Umbilical cord (tissue), 2 donors: Measurements from ENCODE around the gene IQCM. TPM values are rescaled to one million over a fixed set of nuclear protein-coding genes. Genes with fewer than 3 reads are reported as not detected.

Experiments used
- DNase-seq: peaks from one replicate; pipeline ENCODE4 v3.0.0-alpha.2; 2015; ENCODE audit warnings: low spot score
- total RNA-seq: library from RNA; depleted of rRNA; stranded (reverse); fragments of >200 nt; gene quantifications from one replicate; pipeline ENCODE4 v1.2.3, GENCODE V29; 2014; ENCODE audit warnings: low replicate concordance; ENCODE audit not compliant: insufficient read depth

Gene IQCM
- total RNA-seq, 1 donor from 2014 or later, result not detected

DNA sequence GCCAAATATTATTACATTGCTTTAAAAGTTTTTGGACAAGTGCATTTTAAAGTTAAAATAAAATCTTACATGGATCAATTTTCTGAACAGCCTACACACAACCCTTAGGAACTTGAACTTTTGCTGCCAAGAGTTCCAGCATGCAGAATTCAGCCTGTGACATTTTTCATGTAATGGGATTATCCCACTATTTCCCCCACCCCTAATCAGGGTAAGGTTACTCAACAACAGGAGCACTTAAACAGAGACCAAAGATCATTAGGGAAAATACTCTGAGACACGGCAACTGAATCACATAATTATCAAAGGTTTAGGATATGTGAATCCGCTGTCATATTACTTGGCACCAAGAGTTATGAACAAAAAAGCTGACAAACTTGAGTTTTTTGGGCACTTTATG is 47.2 kb downstream of the IQCM start:
- DNase-seq, result no peak

DNA sequence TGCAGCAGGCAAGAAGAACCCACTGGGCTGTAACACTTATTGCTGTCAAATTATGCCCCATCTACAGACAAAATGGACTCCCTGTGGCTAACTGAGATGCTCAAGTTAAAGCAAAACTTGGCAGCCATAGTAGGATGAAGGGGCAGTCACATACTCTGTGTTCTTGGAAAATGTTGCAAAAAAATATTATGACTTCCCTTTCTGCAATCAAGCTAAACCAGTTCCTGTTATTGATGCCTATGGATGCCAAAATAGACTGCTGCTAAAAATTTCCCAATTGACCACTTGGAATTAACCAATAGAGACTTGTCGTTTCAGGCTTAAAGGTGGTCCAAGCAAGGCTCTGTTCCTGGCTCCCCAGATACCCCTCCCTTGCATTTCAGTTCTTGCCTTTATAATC is 49.5 kb downstream of the IQCM start:
- DNase-seq, result no peak

DNA sequence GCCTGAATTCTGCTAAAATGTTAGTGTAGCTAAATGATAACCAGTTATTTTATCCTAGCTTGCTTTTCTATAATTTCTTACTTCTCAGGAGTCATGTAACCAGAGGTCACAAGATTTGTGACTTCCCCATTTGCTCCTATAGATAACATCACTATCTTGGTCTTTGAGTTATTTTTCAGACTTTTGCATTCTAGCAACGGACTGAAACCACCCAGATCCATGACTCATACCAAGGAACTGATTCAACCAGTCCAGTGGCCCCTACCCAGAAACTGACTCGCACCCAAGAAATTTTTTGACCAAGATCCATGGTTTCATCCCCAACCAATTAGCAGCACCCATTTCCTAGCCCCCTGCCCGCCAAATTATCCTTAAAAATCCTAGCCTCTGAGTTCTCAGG is 50.0 kb downstream of the IQCM start:
- DNase-seq, result no peak

DNA sequence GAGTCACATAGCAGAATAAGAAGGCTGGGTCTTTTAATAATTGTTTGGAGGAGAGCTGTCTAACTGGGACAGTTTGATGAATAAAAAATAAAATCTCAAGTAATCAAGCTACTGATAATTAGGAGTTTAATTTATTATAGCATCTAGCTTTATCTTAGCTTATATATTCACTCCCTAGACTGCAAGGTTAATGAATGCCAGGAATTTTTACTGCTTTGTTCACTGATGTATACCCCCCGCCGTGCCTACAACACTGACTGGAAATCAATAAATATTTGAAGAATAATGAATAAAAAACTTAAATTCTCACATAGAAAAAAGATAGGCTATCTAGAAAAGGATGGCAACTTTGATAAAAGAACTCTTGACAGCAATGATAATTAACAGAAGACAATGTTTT is 59.7 kb downstream of the IQCM start:
- no peak for DNase-seq

DNA sequence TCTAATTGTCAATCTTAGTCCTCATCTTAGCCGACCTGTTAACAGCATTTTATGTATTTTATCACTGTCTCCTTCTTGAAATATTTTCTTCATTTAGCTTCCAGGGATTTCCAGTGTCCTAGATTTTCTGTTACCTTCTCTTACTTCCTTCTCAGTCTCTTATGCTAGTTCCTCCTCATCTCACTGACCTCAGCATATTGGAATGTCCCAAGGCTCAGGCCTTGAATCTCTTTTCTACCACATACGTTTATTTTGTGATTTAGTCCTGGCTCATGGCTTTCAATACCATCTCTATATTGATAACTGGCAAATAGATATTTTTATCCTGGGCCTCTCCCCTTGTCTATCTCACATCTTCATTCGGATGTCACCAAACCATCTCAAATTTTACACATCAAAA is 61.1 kb downstream of the IQCM start:
- DNase-seq, result no peak

DNA sequence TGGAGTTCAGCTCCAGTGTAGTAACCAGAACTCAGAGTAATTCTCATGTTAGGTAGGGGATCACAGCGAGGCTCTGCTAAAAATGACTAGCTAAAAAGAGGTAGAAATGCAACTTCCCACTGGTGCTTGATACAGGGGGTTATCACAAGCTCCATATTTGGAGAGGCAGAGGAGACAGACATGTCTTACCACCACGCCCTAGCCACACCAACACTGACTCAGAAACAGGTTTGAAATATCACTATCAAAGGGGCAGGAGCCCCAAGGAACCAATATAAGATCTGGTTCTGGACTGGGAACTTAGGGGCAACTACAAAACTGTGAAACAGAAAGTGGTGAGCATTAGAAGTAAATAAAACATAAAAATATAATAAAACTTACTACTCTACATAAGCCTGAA is 62.9 kb downstream of the IQCM start:
- DNase-seq, result no peak

DNA sequence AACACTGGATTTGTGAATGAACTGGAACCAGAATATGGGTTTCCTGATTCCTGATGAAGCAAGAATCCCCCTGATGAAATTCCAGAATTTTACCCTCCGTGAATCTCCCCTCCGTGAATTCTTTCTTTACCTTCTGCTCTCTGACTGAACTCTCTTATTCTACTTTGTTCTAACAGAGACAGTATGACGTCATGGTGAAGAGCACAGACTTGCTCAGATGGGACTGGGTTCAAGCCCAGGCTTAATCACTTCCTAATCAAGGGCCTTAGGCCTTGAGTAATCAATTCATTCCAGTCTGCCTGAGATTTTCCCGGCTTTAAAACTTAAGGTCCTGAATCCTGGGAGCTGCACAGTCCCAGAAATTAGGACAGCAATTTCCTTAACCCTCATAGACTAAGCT is 64.5 kb downstream of the IQCM start:
- no peak for DNase-seq

DNA sequence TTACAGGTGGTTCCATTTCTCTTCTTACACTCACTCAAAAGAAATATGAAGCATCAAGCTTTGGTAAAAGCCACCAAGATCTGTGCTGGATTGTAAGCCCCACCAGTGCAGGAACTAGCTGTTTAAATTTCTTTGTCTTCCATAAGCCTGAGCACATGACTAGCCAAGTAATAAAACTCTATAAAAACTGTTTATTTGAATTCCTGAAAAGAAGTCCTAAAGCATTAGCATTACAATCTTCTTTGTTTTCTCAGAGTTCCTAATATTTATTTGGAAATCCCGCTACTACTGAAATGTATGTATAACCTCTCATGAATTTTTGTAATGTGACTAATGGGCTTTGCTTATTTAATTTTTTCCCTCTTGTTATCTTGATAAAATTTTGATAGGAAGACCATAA is 65.9 kb downstream of the IQCM start:
- DNase-seq, result no peak

DNA sequence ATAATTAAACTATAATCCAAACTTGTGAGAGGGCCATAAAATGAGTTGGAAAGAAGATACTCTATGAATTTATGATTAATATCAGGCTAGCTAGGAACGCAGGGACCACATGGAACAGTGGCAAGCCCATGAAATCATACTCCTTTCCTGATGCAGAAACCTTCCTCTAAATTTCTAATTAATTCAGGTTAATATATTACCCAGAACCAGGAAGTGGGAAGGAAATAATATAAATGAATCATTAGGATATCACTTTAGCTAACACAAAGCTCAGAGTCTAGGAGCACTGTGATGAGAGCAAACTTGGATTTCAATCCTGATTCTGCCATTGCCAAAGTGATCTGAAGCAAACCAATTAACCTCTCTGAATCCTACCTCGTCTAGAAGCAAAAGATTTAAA is 68.0 kb downstream of the IQCM start:
- DNase-seq, result no peak

DNA sequence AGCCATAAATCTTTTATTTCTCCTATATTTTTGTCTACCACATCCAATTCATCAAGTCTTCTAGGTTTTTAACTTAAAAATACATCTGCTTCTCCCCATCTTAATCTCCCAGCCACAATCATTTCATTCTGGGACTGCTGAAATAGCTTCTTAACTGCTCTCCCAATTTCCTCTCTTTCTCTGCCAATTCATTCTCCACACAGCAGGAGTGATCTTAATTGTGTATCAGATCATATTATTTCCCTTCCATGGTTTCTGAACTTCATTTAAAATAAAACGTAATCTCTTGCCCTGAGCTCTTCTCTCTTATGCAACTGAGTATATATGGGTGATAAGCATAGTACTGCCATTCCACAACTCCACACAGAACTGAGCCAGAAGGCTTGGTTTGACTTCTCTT is 69.4 kb downstream of the IQCM start:
- DNase-seq, result no peak

DNA sequence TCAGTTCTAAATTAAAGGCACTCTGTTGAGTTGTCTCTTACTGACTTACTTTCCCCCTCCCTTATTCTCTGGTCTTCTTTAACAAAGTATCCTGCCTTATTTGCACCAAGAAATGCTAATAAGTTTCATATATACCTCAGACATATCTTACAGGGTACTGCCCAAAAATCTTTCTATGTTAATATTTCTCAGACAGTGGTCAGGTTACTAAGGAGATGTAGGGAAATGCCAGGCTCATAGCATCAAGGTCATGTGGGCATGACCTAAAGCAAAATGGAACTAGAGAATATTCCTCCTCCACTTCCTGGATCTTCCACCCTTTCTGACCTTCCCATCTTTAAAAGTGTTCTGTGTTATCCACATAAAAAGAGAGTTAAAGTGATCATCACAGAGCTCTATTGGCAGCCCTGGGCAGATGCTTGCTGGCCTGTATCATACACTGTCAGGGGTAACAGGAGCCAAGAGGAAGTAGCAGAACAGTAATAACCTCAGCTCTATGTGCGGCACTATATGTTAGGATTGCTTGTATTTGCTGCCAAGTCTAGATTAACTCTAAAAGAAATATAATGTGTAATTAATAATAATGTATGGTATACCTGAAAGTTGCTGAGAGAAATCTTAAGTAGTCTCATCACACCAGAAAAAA is 74.3 kb downstream of the IQCM start:
- DNase-seq, result no peak

DNA sequence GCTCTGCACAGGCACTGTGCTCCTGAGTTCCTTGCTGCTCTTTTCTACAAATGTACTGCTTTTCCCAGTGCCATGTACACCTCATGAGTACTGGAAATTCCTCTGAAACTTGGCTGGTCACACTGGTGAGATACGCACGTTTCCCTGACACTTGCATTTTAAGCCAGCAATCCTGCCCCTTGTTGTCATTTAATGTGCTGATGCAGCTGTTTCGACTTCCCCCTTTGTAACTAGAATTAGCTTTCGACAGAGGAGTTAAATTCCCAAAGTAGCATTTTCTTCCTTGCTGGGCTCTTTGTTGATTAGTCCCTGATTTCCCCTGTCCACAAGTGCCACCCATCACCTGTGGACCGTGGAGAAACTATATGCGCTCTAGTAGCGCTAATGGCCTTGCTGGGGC is 77.5 kb downstream of the IQCM start:
- DNase-seq, result no peak

DNA sequence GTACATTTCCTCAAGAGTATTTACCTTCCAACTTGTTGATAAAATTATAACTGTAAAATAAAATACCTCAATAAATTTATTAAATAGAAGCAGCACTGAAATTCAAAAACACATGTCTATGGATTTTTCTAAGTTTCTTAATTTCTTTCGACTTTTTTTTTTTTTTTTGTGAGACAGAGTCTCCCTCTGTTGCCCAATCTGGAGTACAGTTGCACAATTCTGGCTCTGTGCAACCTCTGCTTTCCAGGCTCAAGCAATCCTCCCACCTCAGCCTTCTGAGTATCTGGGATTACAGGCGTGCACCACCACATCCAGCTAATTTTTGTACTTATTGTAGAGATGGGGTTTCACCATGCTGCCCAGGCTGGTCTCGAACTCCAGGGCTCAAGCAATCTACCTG is 79.8 kb downstream of the IQCM start:
- DNase-seq, result no peak

DNA sequence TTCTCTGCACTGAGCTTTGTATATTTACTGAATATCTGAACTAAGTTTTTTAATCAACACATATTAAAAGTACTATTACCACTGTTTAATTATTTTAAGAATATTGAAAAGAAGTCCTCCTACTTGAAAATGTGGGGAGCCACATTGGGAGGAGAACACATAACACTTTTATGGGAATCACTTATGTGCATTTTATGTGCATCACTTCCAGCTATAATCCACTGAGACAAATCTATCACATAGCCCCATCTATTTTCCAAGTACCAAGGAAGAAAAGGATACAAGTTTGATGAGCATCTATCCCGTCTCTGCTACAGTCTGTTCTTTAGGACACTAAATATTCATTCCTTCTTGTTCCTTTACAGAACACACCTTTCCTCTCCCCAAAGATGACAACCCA is 87.2 kb downstream of the IQCM start:
- DNase-seq, result no peak

DNA sequence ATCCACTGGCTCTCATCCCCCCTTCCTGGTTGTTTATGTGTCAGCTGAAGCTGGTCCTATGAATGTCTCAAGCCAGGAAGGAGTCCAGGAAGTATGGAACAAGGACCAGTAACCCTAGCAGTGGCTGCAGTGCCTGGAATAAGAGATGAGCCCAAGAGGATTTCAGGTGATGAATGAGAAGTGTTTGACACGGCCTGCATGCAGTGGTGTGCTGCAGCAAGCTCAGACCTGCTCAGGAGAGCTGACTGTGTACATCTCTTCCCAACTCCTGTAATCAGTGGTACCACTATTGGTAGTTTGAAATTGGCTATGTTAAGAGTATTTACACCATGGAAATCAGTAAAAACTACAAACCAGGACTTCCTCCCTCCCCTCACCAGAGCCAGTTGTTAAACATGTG is 88.0 kb downstream of the IQCM start:
- DNase-seq, result no peak

DNA sequence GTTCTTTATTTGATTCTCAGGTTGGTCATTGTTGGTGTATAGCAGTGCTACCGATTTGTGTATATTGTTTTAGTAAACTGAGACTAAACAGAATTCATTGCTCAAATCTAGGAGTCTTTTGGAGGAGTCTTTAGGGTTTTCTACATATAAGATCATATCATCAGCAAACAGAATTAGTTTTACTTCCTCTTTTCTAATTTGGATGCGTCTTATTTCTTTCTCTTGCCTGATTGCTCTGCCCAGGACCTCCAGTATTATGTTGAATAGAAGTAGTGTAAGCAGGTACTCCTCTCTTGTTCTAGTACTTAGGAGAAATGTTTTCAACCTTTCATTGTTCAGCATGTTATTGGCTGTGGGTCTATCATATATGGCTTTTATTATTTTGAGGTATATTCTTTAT is 92.6 kb downstream of the IQCM start:
- no peak for DNase-seq

DNA sequence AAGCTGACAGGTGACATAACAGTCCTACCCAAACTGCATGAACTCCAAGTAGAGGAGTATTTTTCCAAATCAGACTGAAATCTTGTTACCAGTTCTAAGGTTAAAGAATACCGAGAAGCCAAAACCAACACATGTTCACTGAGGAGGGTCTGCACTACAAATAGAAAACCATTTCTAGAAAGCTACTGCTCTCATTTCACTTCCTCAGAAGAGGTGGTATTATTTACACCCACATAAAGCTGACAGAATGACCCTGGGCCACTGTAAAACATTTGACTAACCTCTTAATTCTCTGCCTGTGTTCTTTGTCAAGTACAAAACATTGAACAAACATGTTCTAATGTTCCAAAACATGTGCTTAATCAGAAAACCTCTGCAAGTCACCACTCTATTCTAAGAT is 95.8 kb downstream of the IQCM start:
- no peak for DNase-seq

DNA sequence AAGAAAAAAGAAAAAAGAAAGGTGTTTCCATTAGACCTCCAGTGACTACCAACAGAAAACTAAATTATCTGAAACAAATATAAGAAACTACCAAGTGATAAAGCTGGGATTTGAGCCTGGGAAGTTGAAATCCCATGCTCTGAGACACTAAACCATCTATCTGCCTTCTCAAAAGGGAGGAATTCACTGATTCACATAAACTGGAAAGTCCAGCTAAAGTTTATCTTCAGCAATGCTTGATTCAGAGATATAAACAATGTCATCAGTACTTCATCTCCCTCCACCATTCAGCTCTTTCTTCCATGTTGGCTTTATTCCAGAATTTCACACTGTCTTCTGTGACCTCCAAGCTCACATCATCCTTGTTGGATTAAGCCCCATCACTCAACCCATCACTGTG is 96.3 kb downstream of the IQCM start:
- no peak for DNase-seq

DNA sequence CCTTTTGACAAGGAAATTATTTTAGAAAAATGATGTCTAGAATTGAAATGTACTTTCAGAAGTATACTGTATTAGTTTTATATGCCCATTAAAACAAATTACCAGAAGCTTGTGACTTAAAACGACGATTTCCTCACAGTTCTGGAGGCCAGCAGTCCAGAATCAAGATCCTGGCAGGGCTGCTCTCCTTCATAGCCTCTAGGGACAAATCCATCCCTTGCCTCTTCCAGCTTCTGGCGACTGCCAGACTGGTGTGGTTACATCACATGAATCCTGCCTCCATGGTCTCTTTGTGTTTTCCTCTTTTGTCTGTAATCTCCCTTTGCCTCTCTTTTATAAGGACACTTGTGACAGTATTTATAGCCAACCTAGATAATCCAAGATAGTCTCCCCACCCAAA is 97.1 kb downstream of the IQCM start:
- DNase-seq, result no peak

DNA sequence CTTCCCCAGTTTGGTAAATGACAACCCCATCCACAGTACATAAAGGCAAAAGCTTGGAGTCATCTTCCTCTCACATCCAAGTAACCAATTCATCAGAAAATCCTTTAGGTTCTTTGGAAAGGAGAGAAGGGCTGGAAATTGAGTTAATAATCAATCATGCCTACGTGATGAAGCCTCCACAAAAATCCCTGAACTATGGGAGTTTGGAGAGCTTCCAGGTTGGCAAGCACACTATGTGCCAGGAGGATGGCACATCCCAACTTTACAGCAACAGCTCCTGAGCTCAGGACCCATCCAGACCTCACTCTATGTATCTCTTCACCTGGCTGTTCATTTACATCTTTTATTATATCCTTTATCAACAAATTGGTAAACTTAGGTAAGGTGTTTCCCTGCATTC is 98.9 kb downstream of the IQCM start:
- DNase-seq, result no peak

DNA sequence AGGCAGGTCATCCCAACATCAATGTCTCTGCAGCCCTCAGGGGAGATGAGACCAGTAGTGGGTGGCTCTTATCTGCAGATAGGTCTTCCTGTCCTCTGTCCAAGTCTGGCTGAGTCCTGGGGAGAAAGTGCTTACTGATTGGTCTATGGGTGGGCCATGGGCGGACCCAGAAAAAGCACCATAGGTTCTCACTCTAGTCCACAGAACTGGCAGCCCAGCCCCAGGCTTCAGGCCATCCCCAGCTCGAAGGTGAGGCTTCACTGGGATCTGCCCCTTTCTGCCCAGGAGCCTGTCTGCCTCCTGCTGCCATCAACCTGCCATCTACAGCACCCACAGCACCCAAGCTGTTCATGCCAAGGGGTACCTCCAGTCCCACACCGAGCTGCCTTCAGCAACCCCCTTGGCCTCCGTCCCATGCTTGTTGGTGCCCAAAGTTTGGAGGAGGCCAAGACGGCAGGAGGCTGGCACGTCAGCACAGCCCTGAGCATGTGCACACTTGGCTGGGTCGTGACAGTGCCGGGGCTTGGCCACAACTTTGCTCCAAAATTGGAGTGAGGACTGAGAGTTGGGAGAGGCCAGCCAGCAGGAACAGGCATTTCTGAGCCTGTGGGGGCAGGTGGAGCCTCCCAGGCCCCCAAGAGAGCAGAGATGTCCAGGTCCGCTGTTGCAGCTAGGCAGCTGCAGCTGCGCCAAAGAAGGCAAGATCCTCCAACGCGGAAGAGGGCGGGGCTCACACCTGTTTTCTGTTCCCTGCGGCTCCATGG is 99.6 kb downstream of the IQCM start:
- no peak for DNase-seq

DNA sequence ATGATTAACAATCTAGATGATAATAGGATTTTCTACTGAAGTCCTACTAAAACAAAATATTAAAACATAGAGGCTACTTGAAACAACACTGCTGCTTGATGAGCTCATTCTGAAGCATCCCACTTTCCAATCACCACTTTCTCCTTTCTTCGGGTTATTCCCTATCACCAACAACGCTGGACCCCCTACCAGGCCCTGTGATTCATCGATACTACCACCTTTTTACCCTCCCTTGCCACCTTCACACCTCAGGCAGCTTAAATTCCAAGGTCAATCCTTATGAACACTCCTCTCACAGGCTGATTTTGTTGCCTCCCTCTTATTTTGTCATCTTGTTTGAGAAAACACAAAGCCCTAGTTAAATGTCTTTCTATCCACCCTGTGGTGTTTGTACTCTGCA is 102.6 kb downstream of the IQCM start:
- no peak for DNase-seq

DNA sequence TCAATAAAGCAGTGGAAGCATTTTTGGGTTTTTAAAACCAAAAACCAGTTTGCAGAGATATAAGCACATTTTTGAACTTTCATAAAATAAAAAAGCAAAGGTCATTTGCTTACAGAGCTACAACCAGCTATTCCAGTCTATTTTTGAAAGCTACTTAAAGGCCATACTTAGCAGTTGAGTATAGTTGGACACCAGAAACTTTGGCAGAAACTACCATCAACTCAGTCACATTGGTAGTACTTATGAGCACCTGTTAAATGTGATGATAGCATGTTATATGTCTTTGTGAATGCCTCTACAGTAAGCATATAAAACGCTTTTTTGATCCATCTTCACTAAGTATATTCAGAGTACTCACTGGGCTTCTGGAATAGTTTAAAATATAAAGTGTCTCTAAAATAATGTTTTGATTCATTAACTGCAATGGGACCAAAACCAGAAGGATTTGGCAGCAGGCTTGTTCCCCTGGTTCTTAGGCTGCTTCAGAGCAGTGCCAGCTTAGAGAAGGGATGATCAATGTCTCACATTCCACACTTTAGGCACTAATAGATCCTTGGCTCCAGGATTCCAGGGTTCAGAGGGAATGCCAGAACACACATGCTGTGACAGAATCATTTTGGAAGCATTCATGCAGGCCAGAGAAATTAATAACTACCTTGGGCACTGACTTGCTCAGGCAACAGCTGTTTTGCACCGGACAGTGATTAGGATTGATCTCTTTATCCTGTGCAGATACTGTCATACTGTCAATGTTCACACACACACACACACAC is 103.9 kb downstream of the IQCM start:
- DNase-seq, result no peak
